ENCODE measurements around the gene ASIC4. TPM values are rescaled to one million over a fixed set of nuclear protein-coding genes. Genes with fewer than 3 reads are reported as not detected.

The ASIC4 gene
- total and polyA plus RNA-seq, 2 of the 8 experiments (the other 6 are each of a cell fraction or from before 2014, with no cell fraction given) = 0.12 to 0.22 TPM

DNA sequence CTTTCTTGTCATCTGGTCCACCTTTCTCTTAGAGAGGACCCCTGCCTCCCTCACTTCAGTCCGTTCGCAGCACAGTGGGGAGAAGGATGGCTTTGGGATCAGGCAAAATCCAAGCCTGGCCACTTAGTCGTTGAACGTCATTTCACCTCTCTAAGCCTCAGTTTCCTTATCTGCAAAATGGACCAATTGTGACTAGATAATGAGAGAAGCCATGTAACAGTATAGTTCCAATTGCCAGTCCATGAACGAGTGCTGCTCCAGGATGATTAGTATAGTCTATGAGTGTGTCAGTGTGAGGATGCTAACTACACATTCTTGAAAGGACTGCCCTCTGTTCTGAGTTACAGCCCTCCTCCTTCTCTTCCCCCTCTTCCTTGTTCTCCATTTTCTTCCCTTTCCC lies 58.9 kb downstream of the ASIC4 start:
- Histone ChIP-seq H3K14ac (ENCODE audit: insufficient read length) (no peak overlapping the region), H3K27me3 (replicated peaks in 1 of 4; ENCODE audit: control insufficient read depth in 3 of 4, extremely low read depth in 1 of 4, insufficient read depth in 3 of 4, low read length in 3 of 4) (peaks cover 0 to 2% (median 0%) of the 10 kb centered on the region in 4 experiments; a peak in 2 of 7 replicates), H3K4me1 (replicated peaks in 1 of 4; ENCODE audit: control insufficient read depth in 3 of 4, insufficient read depth in 4 of 4, low read length in 3 of 4) (peaks cover 7 to 36% (median 26%) of the 10 kb centered on the region in 4 experiments), H3K4me2 (ENCODE audit: insufficient read depth in 1 of 2, low read depth in 2 of 2, low read length in 2 of 2) (no peak overlapping the region), H3K9ac (replicated peaks in 1 of 4; ENCODE audit: extremely low read depth in 1 of 4, low read depth in 3 of 4, low read length in 3 of 4) (no peak overlapping the region), H2BK120ac (replicated peaks; ENCODE audit: low read depth, low read length) (no peak overlapping the region), H3K23ac (ENCODE audit: insufficient read length) (no peak overlapping the region), H3K4ac (replicated peaks; ENCODE audit: insufficient read length, low read depth, low read length) (no peak overlapping the region), H2BK5ac (ENCODE audit: low read depth, low read length) (no peak overlapping the region), H4K91ac (replicated peaks; ENCODE audit: insufficient read length, low read length) (no peak overlapping the region), H4K5ac (ENCODE audit: insufficient read length, low read depth, low read length) (no peak overlapping the region), H2BK12ac (ENCODE audit: low read depth, low read length) (no peak overlapping the region), H3K27ac (ENCODE audit: low read depth, low read length) (no peak overlapping the region), H2AFZ (ENCODE audit: low read length) (no peak overlapping the region), H3K56ac (replicated peaks; ENCODE audit: insufficient read length, low read depth, low read length) (no peak overlapping the region), H2AK5ac (ENCODE audit: low read depth, low read length) (no peak overlapping the region), H3K79me1 (ENCODE audit: low read depth, low read length) (no peaks in the 10 kb centered on the region), H3K79me2 (ENCODE audit: control insufficient read depth in 1 of 2, insufficient read depth in 2 of 2, low read length in 2 of 2) (peaks cover 0 to 7% of the 10 kb centered on the region in 2 experiments; a peak in 2 of 4 replicates), H3K23me2 (ENCODE audit: low read depth, low read length) (peaks cover 10% of the 10 kb centered on the region; the same call in 1 of the 2 replicates), H3K4me3 (ENCODE audit: extremely low read depth in 1 of 4, insufficient read depth in 2 of 4, low read depth in 3 of 4, low read length in 4 of 4) (no peak overlapping the region), H2BK20ac (ENCODE audit: low read length) (no peak overlapping the region), H2BK15ac (ENCODE audit: low read length) (no peak overlapping the region), H3K9me3 (ENCODE audit: insufficient read depth in 2 of 2, low read depth in 1 of 2, low read length in 1 of 2) (0 out of 4 replicates have a peak, but pooled peaks cover 0 to under 1% of the 10 kb centered on the region in 2 experiments), H3K36me3 (ENCODE audit: control insufficient read depth in 2 of 4, insufficient read depth in 4 of 4, low read length in 3 of 4) (peaks cover 0 to 10% (median 0%) of the 10 kb centered on the region in 4 experiments; a peak in 3 of 8 replicates), H4K20me1 (replicated peaks in 1 of 2; ENCODE audit: control insufficient read depth in 1 of 2, insufficient read depth in 2 of 2, low read length in 2 of 2) (no peaks in the 10 kb centered on the region), H3K18ac (ENCODE audit: extremely low read depth, low read length) (no peak overlapping the region), H4K8ac (ENCODE audit: extremely low read depth, insufficient read depth, low read length) (no peak overlapping the region)
- WGBS, 2 experiments (ENCODE audit: extremely low coverage in 1 of 2, insufficient coverage in 1 of 2, insufficient read length in 1 of 2, insufficient replicate concordance in 2 of 2, low coverage in 1 of 2, low lambda C conversion rate in 2 of 2, missing lambda C conversion rate in 1 of 2) = 90% methylated on average over 5 of the region's 5 CpGs; no CpG with 5 or more reads in 1 of the 2 experiments
- DNase-seq (ENCODE audit: low read depth in 1 of 2, low spot score in 2 of 2) (no peak), FAIRE-seq (no peak)
- CTCF ChIA-PET (ENCODE audit: partially characterized antibody) = interaction anchor here (0.6 to 2.9 kb wide), 3 partner anchors 13 to 66 kb away, joined by 3 to 34 read pairs (median 6); no protein-coding TSS in a partner anchor
- POLR2A ChIA-PET (ENCODE audit: partially characterized antibody) = interaction anchor here (1.1 to 18.6 kb wide), 3 partner anchors 14 to 32 kb away, joined by 3 to 293 read pairs (median 8); no protein-coding TSS in a partner anchor
- TF ChIP-seq SP4 (IDR thresholded peaks at IDR 0.05; ENCODE audit: low read length) (no peak), SP1 (IDR thresholded peaks at IDR 0.05; ENCODE audit: low read depth, low read length) (no peak), SIRT6 (IDR thresholded peaks at IDR 0.05; ENCODE audit: low read length) (no peak), POLR2A (IDR thresholded peaks at IDR 0.05; ENCODE audit: control extremely low read depth in 1 of 2, low read depth in 2 of 2, low read length in 2 of 2) (no peak), YY1 (IDR thresholded peaks at IDR 0.05; ENCODE audit: low read depth, low read length) (no peak), RNF2 (IDR thresholded peaks at IDR 0.05; ENCODE audit: borderline replicate concordance, low read depth, low read length, missing control alignments, poor library complexity, severe bottlenecking) (no peak), EZH2 (IDR thresholded peaks at IDR 0.05; ENCODE audit: low read depth, low read length, severe bottlenecking) (no peak), KDM1A (IDR thresholded peaks at IDR 0.05; ENCODE audit: borderline replicate concordance, low read length) (no peak)
